GM23338 (cell line): ENCODE results near the gene GSS. TPM values are rescaled to one million over a fixed set of nuclear protein-coding genes. Genes with fewer than 3 reads are reported as not detected.

Source experiments
- ATAC-seq: fragments of 200-7000 bp; cut with Tn5 transposase; 3 replicates; pipeline ENCODE4 v1.9.1; 2020
- DNase-seq: peaks from one replicate; pipeline ENCODE4 v3.0.0-alpha.2; 2015; ENCODE audit warnings: low spot score
- H2AFZ ChIP-seq: fragments of 200-600 bp; sonication (generic); 2 replicates; pipeline ENCODE4 v1.8.0; 2016; ENCODE audit warnings: antibody characterized with exemption, mild to moderate bottlenecking, moderate library complexity
- H3F3A ChIP-seq: fragments of 200-600 bp; sonication (generic); replicated peaks from 2 replicates; pipeline ENCODE4 v1.8.0; 2017; ENCODE audit warnings: antibody characterized with exemption, mixed run types, low read depth
- H3K27ac ChIP-seq: fragments of 200-600 bp; sonication (generic); 2 replicates; pipeline ENCODE4 v1.6.1; 2016; ENCODE audit warnings: low read depth
- H3K27me3 ChIP-seq: fragments of 200-600 bp; sonication (generic); 2 replicates; pipeline ENCODE4 v1.8.0; 2016; ENCODE audit warnings: mild to moderate bottlenecking, mixed run types, moderate library complexity; ENCODE audit not compliant: insufficient read depth
- H3K36me3 ChIP-seq: fragments of 200-600 bp; sonication (generic); 2 replicates; pipeline ENCODE4 v1.8.0; 2016; ENCODE audit warnings: mild to moderate bottlenecking; ENCODE audit not compliant: insufficient read depth
- H3K4me1 ChIP-seq: fragments of 200-600 bp; sonication (generic); 2 replicates; pipeline ENCODE4 v1.8.0; 2016; ENCODE audit warnings: mild to moderate bottlenecking, moderate library complexity; ENCODE audit not compliant: insufficient read depth
- H3K4me2 ChIP-seq: fragments of 200-600 bp; sonication (generic); 2 replicates; pipeline ENCODE4 v1.7.1; 2017; ENCODE audit warnings: mixed run types
- H3K4me3 ChIP-seq: fragments of 200-600 bp; sonication (generic); 2 replicates; pipeline ENCODE4 v1.6.1; 2016; ENCODE audit warnings: mixed run types
- H3K79me2 ChIP-seq: fragments of 200-600 bp; sonication (generic); replicated peaks from 2 replicates; pipeline ENCODE4 v1.8.0; 2017; ENCODE audit warnings: mild to moderate bottlenecking; ENCODE audit not compliant: insufficient read depth
- H3K9me2 ChIP-seq: fragments of 200-600 bp; sonication (generic); 2 replicates; pipeline ENCODE4 v1.8.0; 2017; ENCODE audit not compliant: insufficient read depth
- H4K20me1 ChIP-seq: fragments of 200-600 bp; sonication (generic); replicated peaks from 2 replicates; pipeline ENCODE4 v1.8.0; 2017; ENCODE audit warnings: mild to moderate bottlenecking; ENCODE audit not compliant: insufficient read depth
- H3K27ac Mint-ChIP-seq: 2 replicates; pipeline ENCODE4 v1.8.0; 2020; ENCODE audit warnings: inconsistent platforms, mild to moderate bottlenecking, moderate library complexity, mixed read lengths
- H3K27me3 Mint-ChIP-seq: 3 replicates; pipeline ENCODE4 v1.8.0; 2022; ENCODE audit warnings: low read depth, mild to moderate bottlenecking, moderate library complexity, mixed read lengths, inconsistent platforms; ENCODE audit not compliant: insufficient read depth, poor library complexity
- H3K36me3 Mint-ChIP-seq: 3 replicates; pipeline ENCODE4 v1.8.0; 2021; ENCODE audit warnings: low read depth, mild to moderate bottlenecking, inconsistent platforms, moderate library complexity, mixed read lengths
- H3K4me1 Mint-ChIP-seq: 3 replicates; pipeline ENCODE4 v1.8.0; 2020; ENCODE audit warnings: mild to moderate bottlenecking, inconsistent platforms, mixed read lengths
- H3K4me3 Mint-ChIP-seq: 3 replicates; pipeline ENCODE4 v1.8.0; 2021; ENCODE audit warnings: moderate library complexity, mild to moderate bottlenecking, inconsistent platforms, mixed read lengths
- H3K9me3 Mint-ChIP-seq: 3 replicates; pipeline ENCODE4 v1.8.0; 2020; ENCODE audit warnings: moderate library complexity, mild to moderate bottlenecking, inconsistent platforms, mixed read lengths
- CREB1 ChIP-seq: fragments of 250-450 bp; sonication (Bioruptor Pico); IDR thresholded peaks from 2 replicates; pipeline ENCODE4 v1.5.0; 2020; ENCODE audit warnings: low read depth, mild to moderate bottlenecking, moderate library complexity
- CTCF ChIP-seq, 2 experiments: fragments of 200-600 bp in 1 of 2; sonication (generic) in 1 of 2; conservative IDR thresholded peaks; 2 replicates each; pipeline versions ENCODE4 v1.5.1 to v1.6.1; 2016 to 2017; ENCODE audit warnings: antibody characterized with exemption in 2 of 2, low read depth in 2 of 2, mild to moderate bottlenecking in 2 of 2, moderate library complexity in 1 of 2
- ETS1 ChIP-seq: IDR thresholded peaks from 2 replicates; pipeline ENCODE4 v1.6.1; 2016; ENCODE audit warnings: antibody characterized with exemption
- EZH2 ChIP-seq: fragments of 200-600 bp; sonication (generic); IDR thresholded peaks from one replicate; pipeline ENCODE4 v1.8.0; 2017; ENCODE audit warnings: antibody characterized with exemption, mild to moderate bottlenecking, low read depth; ENCODE audit not compliant: unreplicated experiment
- EZH2phosphoT487 ChIP-seq: fragments of 200-600 bp; sonication (generic); IDR thresholded peaks from one replicate; pipeline ENCODE4 v1.8.1; 2018; ENCODE audit warnings: antibody characterized with exemption; ENCODE audit not compliant: unreplicated experiment
- JUNB ChIP-seq: IDR thresholded peaks from one replicate; pipeline ENCODE4 v1.6.1; 2016; ENCODE audit warnings: antibody characterized with exemption; ENCODE audit not compliant: unreplicated experiment
- NANOG ChIP-seq: IDR thresholded peaks from 2 replicates; pipeline ENCODE4 v1.6.1; 2016; ENCODE audit warnings: antibody characterized with exemption, borderline replicate concordance
- POLR2AphosphoS5 ChIP-seq: IDR thresholded peaks from 2 replicates; pipeline ENCODE4 v1.6.1; 2016; ENCODE audit warnings: antibody characterized with exemption, low read depth
- REST ChIP-seq: IDR thresholded peaks from one replicate; pipeline ENCODE4 v1.6.1; 2018; ENCODE audit warnings: antibody characterized with exemption; ENCODE audit not compliant: unreplicated experiment
- STAT1 ChIP-seq: IDR thresholded peaks from one replicate; pipeline ENCODE4 v1.6.1; 2016; ENCODE audit warnings: antibody characterized with exemption; ENCODE audit not compliant: unreplicated experiment
- ZNF114 ChIP-seq: fragments of 250-450 bp; sonication (Bioruptor Pico); IDR thresholded peaks from 2 replicates; pipeline ENCODE4 v1.5.0; 2020; ENCODE audit warnings: mild to moderate bottlenecking, moderate library complexity
- ZNF331 ChIP-seq: fragments of 250-450 bp; sonication (Bioruptor Pico); IDR thresholded peaks from 2 replicates; pipeline ENCODE4 v1.5.0; 2020; ENCODE audit warnings: low read depth, mild to moderate bottlenecking, moderate library complexity
- ZNF462 ChIP-seq: fragments of 250-450 bp; sonication (Bioruptor Pico); IDR thresholded peaks from 2 replicates; pipeline ENCODE4 v1.5.0; 2020; ENCODE audit warnings: mild to moderate bottlenecking, moderate library complexity
- polyA plus RNA-seq: library from polyadenylated mRNA; unstranded; fragments of >200 nt; fragmentation: Nextera tagmentation; extraction: Ambion mirVana; gene quantifications from 2 replicates; pipeline ENCODE4 v1.2.1, GENCODE V29; 2016
- total RNA-seq: library from RNA; depleted of rRNA; stranded (reverse); fragments of >200 nt; shearing (Covaris generic); gene quantifications from 2 replicates; pipeline ENCODE4 v1.2.3, GENCODE V29; 2014

GSS gene
- total and polyA plus RNA-seq, 2 experiments from 2014 or later = 34.0 to 63.3 TPM

- H3K4me3 Mint-ChIP-seq = no peak overlapping the region
- H3K9me3 Mint-ChIP-seq = no peaks in the 10 kb centered on the region
- ATAC-seq (no peak), DNase-seq (no peak)
- Histone ChIP-seq H4K20me1 (peaks cover 10% of the 10 kb centered on the region), H3K79me2 (peaks cover 28% of the 10 kb centered on the region), H3K27me3 (peaks cover 9% of the 10 kb centered on the region), H2AFZ (no peak overlapping the region), H3K36me3 (no peaks in the 10 kb centered on the region; the same call in 1 of the 2 replicates), H3K9me2 (no peaks in the 10 kb centered on the region), H3K4me1 (0 out of 2 replicates have a peak, but pooled peaks cover 7% of the 10 kb centered on the region), H3K4me3 (no peak overlapping the region), H3K4me2 (no peak overlapping the region), H3K27ac (no peak overlapping the region), H3F3A (no peaks in the 10 kb centered on the region)
- peaks cover 8% of the 10 kb centered on the region for H3K27me3 Mint-ChIP-seq
- no peak overlapping the region for H3K27ac Mint-ChIP-seq
- TF ChIP-seq ZNF114 (CRISPR knock-in tag) (no peak), REST (no peak), STAT1 (no peak), JUNB (no peak), NANOG (no peak), CREB1 (CRISPR knock-in tag) (no peak), CTCF (conservative IDR thresholded peaks at IDR 0.05; ENCODE audit: low read depth in 2 of 2) (no peak), ZNF331 (CRISPR knock-in tag) (no peak), ZNF462 (CRISPR knock-in tag) (no peak), EZH2phosphoT487 (no peak), POLR2AphosphoS5 (no peak), ETS1 (no peak), EZH2 (no peak)
- H3K4me1 Mint-ChIP-seq = peaks cover 2% of the 10 kb centered on the region
- H3K36me3 Mint-ChIP-seq = no peaks in the 10 kb centered on the region; the same call in 2 of the 3 replicates
Observed at GRCh38 chr20:34881689-34882088, 73.9 kb downstream of the GSS start.
